BE2C (cell line): Measurements from ENCODE around the gene ARHGAP25.
"Not testable (repeated sequence)": the region's sequence is repeated elsewhere in the genome, so short reads cannot be mapped to it uniquely, and the experiment has no call there.

ENCODE experiments used
- DNase-seq: peaks from one replicate; pipeline ENCODE4 v3.0.0-alpha.2; 2020
- H3K27me3 ChIP-seq: fragments of 250-450 bp; sonication (Bioruptor Pico); 2 replicates; pipeline ENCODE4 v1.5.1; 2020; ENCODE audit warnings: mild to moderate bottlenecking
- H3K36me3 ChIP-seq: fragments of 250-450 bp; sonication (Bioruptor Pico); 2 replicates; pipeline ENCODE4 v1.5.1; 2020; ENCODE audit warnings: mild to moderate bottlenecking
- H3K4me1 ChIP-seq: fragments of 250-450 bp; sonication (Bioruptor Pico); 2 replicates; pipeline ENCODE4 v1.5.1; 2020
- H3K4me3 ChIP-seq: 2 replicates; pipeline ENCODE4 v1.5.1; 2011; ENCODE audit warnings: low read depth, low read length
- H3K9me3 ChIP-seq: fragments of 250-450 bp; sonication (Bioruptor Pico); 2 replicates; pipeline ENCODE4 v1.5.1; 2020
- TF ChIP-seq, protein P1 (sequence below): IDR thresholded peaks from 2 replicates; pipeline ENCODE4 v1.5.1; 2012; ENCODE audit warnings: mild to moderate bottlenecking, low read depth, low read length

The ARHGAP25 gene

DNA sequence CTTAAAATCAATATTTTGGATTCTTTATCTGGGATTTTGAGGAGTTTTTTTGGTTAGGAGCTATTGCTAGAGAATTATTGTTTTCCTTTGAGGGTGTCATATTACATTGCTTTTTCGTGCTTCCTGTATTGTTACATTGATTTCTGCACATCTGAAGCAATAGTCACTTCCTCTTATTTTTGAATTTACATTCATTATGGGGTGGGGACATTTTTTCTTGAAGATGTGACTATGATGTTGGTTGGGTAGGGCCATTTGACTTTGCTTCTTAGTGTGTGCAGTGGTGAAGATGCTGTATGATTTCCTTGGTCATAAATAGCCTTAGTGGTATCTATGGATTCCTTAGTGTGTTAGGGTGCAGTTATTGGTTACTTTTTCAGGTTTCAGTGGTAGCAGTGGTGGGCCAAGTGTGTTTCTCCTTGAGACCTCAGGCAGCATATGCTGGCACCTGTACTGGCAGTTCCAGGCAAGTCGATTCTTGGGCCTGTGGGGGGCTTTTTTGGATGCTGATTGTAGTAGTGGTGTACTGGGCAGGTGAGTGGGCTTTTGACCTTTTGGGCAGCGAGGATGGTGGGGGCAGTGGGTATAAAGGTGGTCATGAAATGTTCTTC, 61.8 kb downstream of the ARHGAP25 start:
- DNase-seq = no peak
- H3K9me3 ChIP-seq = no peaks in the 10 kb centered on the region
- TF ChIP-seq, protein P1, sequence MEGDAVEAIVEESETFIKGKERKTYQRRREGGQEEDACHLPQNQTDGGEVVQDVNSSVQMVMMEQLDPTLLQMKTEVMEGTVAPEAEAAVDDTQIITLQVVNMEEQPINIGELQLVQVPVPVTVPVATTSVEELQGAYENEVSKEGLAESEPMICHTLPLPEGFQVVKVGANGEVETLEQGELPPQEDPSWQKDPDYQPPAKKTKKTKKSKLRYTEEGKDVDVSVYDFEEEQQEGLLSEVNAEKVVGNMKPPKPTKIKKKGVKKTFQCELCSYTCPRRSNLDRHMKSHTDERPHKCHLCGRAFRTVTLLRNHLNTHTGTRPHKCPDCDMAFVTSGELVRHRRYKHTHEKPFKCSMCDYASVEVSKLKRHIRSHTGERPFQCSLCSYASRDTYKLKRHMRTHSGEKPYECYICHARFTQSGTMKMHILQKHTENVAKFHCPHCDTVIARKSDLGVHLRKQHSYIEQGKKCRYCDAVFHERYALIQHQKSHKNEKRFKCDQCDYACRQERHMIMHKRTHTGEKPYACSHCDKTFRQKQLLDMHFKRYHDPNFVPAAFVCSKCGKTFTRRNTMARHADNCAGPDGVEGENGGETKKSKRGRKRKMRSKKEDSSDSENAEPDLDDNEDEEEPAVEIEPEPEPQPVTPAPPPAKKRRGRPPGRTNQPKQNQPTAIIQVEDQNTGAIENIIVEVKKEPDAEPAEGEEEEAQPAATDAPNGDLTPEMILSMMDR = no peak
- no peaks in the 10 kb centered on the region for H3K4me1 ChIP-seq
- no peaks in the 10 kb centered on the region for H3K27me3 ChIP-seq
- no peaks in the 10 kb centered on the region for H3K36me3 ChIP-seq
- H3K4me3 ChIP-seq = no peak overlapping the region

DNA sequence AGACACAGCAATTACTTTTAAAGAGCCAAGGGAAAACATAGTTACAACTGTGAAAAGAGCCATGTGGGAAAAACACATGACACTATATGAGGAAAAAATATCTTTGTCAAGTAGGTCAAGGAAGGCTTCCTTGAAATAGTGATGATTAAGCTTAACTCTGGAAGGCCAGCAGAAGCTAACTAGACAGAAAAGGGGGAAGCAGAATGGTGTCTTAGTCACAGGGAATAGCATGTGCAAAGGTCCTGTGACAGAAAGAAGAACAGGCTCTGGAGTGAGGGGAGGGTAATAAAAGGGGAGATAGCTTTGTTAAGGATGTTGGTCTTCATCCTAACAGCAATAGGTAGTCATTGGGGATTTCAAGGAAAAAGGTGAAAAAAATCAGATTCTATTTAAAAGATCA, 64.0 kb downstream of the ARHGAP25 start:
- Histone ChIP-seq H3K27me3 (no peaks in the 10 kb centered on the region), H3K4me3 (no peak overlapping the region), H3K4me1 (no peaks in the 10 kb centered on the region), H3K36me3 (no peaks in the 10 kb centered on the region), H3K9me3 (no peaks in the 10 kb centered on the region)
- TF ChIP-seq, protein P1 = no peak
- DNase-seq = no peak

DNA sequence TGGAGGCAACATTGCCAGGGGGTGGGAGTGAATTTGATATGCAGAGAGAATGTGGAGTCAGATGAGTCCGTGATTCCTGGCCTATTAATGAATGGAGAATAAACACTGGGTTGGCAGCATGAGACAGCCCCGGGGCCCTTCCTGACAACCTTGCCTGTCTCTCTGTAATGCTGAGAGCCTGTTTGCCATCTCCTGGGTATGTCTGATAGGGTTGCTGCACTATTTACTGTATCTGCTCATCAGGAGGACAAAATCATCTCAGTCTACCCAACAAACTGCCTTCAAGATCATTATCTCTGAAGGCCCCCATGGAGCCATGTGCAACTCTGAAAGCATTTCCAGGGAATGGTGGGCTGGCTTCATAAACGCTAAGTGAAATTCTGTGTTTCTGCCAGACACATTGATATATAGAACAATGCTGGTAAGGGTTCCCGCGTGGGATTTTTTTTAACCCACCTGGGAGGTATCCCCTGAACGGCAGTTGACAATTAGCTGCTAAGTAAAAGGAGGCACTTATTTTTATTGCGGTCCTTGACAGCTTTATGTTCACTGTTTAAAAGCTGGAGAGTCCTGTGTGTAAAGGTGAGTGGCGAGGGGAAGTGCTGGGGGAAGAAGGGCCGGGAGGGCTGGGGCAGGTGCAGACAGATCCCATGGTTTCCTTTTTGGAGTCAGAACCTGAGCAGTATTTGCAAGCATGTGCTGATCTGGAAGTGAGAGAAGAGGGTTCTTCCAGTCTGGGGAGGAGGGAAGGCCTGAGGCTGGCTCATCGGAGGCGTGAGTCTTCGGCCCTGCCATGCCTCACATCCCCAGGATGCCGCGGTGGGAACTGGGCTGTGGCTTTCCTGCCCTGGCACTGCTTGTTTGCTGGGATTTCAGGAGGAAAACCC, 64.8 kb downstream of the ARHGAP25 start:
- H3K4me3 ChIP-seq = no peak overlapping the region
- H3K9me3 ChIP-seq = no peaks in the 10 kb centered on the region
- TF ChIP-seq, protein P1 = no peak
- no peaks in the 10 kb centered on the region for H3K27me3 ChIP-seq
- DNase-seq = no peak
- no peaks in the 10 kb centered on the region for H3K4me1 ChIP-seq
- H3K36me3 ChIP-seq = no peaks in the 10 kb centered on the region

DNA sequence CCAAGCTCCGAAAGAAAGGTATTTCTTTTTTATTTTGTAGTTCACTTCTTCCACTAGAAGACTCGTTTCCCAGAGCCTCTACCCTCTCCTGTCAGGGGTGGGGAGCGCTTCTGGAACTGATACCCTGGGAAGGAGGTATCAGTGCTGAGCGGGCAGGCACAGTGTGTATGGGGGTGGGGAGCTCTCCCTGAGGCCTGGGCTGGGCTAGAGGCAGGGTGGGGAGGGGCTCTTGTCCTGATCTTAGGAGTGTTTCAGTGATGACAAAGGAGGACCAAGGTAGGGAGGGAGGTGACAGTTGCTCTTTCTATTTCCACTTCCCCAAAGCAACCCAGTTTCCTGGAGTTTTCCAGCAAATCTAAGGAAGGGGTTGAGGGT, 65.4 kb downstream of the ARHGAP25 start:
- H3K36me3 ChIP-seq = no peaks in the 10 kb centered on the region
- no peaks in the 10 kb centered on the region for H3K4me1 ChIP-seq
- TF ChIP-seq, protein P1 = no peak

DNA sequence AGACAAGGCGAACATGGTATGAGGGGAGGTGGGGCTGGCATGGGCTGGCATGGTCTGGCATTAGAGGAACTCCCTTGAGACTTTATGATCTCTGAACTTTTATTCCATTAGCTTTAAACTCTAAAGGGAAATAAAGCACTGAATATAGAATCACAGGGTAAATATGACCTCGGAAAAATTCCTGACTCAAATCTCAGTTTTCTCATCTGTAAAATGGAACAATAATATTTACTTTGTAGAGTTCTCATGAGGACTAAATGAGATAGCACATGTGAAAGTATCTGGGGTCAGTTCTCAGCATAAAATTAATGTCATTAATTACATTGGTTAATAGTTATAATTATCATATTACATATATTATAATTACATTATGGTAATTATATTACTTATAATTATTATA, 65.9 kb downstream of the ARHGAP25 start:
- Histone ChIP-seq H3K4me1 (no peaks in the 10 kb centered on the region), H3K27me3 (no peaks in the 10 kb centered on the region), H3K9me3 (no peaks in the 10 kb centered on the region), H3K4me3 (no peak overlapping the region), H3K36me3 (no peaks in the 10 kb centered on the region)
- TF ChIP-seq, protein P1 = no peak
- no peak for DNase-seq

More for the DNA sequence above, 65.4 kb downstream of the ARHGAP25 start:
- DNase-seq = no peak
- H3K4me3 ChIP-seq = no peak overlapping the region
- H3K9me3 ChIP-seq = no peaks in the 10 kb centered on the region
- no peaks in the 10 kb centered on the region for H3K27me3 ChIP-seq

DNA sequence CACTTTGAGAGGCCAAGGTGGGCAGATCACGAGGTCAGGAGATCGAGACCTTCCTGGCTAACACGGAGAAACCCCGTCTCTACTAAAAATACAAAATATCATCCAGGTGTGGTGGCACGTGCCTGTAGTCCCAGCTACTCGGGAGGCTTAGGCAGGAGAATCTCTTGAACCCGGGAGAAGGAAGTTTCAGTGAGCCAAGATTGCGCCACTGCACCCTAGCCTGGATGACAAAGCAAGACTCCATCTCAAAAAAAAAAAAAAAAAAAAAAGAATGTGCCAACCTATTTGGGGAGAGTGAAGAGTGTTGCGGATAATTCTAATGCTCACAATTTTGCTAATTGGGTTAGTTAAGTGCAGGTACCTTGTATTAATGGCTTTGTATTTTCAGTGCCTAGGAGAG, 67.5 kb downstream of the ARHGAP25 start:
- H3K27me3 ChIP-seq, DNase-seq, H3K4me3 ChIP-seq, H3K9me3 ChIP-seq, H3K4me1 ChIP-seq, H3K36me3 ChIP-seq: not testable (repeated sequence)
